EH (cell line): ENCODE data around the gene ELAVL2.

Experiments used
- DNase-seq: peaks from one replicate; pipeline ENCODE4 v3.0.0-alpha.2; 2015; ENCODE audit warnings: low read depth

The ELAVL2 gene

GRCh38 chr9:23826120-23826629 lies at the start of gene ELAVL2:
Gene ELAVL2 (minus strand): TSS chr9:23826240. CDS start chr9:23762234, 64,006 bp downstream.
- DNase-seq: peak; percentile 83

GRCh38 chr9:23858234-23858633 lies 32.2 kb upstream of the ELAVL2 start:
- DNase-seq: no peak

GRCh38 chr9:23855873-23856604 lies 30.0 kb upstream of the ELAVL2 start:
- no peak for DNase-seq

- no peak for DNase-seq
Observed at GRCh38 chr9:23850690-23851629, 24.9 kb upstream of the ELAVL2 start.

- no peak for DNase-seq
Observed at GRCh38 chr9:23850242-23850689, 24.2 kb upstream of the ELAVL2 start.

- DNase-seq: no peak
Observed at GRCh38 chr9:23849379-23850035, 23.5 kb upstream of the ELAVL2 start.

GRCh38 chr9:23842565-23843129 lies 16.6 kb upstream of the ELAVL2 start:
- DNase-seq: no peak

GRCh38 chr9:23841304-23841703 lies 15.3 kb upstream of the ELAVL2 start:
- no peak for DNase-seq

GRCh38 chr9:23837038-23837437 lies 11.0 kb upstream of the ELAVL2 start:
- no peak for DNase-seq

- DNase-seq: no peak
Observed at GRCh38 chr9:23830929-23831730, 5.1 kb upstream of the ELAVL2 start.

- no peak for DNase-seq
Observed at GRCh38 chr9:23830476-23830805, 4.4 kb upstream of the ELAVL2 start.

- peak; percentile 24 for DNase-seq
Observed at GRCh38 chr9:23829580-23830475, 3.8 kb upstream of the ELAVL2 start.

GRCh38 chr9:23825700-23826099 lies 340 bp downstream of the ELAVL2 start:
- DNase-seq: peak; percentile 1

GRCh38 chr9:23824830-23825591 lies 1.0 kb downstream of the ELAVL2 start:
- peak; percentile 5 for DNase-seq

GRCh38 chr9:23823986-23824829 lies 1.8 kb downstream of the ELAVL2 start:
- no peak for DNase-seq

- DNase-seq: no peak
Observed at GRCh38 chr9:23823269-23823668, 2.8 kb downstream of the ELAVL2 start.

- no peak for DNase-seq
Observed at GRCh38 chr9:23822261-23823169, 3.5 kb downstream of the ELAVL2 start.
